GM13977 (cell line): ENCODE data around the gene TIGD1.

ENCODE experiments used
- DNase-seq: peaks from one replicate; pipeline ENCODE4 v3.0.0; 2012; ENCODE audit warnings: low spot score
- in situ Hi-C: fragments of 300-500 bp; cut with MboI; formaldehyde crosslinking; loops from one replicate; pipeline ENCODE4 v1.12.0; 2022; ENCODE audit warnings: low sequenced_read_pairs, low pct_unique_long_range_greater_than_20kb, mixed read lengths, inconsistent platforms; ENCODE audit not compliant: unreplicated experiment
- TF ChIP-seq, protein P1 (sequence below): IDR thresholded peaks from 2 replicates; pipeline ENCODE4 v1.5.1; 2012; ENCODE audit warnings: mild to moderate bottlenecking, control low read depth; ENCODE audit not compliant: insufficient read depth; ENCODE audit errors: extremely low read depth, missing control alignments

The TIGD1 gene

DNA sequence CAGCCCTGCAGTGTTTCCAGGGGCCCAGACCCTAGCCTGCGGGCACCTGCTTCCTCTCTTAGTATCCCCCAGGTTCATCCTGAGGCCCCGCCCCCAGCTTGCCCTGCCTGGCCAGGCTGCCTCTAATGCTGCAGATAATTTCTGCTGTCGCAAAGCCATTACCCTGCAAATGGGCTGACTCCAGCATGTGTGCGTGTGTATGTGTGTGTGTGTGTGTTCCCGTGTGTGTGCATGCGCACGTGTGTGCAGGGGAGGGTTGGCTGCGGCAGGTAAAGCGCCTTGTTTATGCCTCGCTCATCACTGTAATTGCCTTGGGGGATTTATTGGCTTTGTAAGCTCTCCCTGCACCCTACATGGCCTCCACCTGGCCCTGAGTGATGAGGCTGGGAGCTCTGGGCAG lies 37.8 kb downstream of the TIGD1 start:
- in situ Hi-C loops, result no loop called here
- no peak for DNase-seq
- TF ChIP-seq, protein P1, sequence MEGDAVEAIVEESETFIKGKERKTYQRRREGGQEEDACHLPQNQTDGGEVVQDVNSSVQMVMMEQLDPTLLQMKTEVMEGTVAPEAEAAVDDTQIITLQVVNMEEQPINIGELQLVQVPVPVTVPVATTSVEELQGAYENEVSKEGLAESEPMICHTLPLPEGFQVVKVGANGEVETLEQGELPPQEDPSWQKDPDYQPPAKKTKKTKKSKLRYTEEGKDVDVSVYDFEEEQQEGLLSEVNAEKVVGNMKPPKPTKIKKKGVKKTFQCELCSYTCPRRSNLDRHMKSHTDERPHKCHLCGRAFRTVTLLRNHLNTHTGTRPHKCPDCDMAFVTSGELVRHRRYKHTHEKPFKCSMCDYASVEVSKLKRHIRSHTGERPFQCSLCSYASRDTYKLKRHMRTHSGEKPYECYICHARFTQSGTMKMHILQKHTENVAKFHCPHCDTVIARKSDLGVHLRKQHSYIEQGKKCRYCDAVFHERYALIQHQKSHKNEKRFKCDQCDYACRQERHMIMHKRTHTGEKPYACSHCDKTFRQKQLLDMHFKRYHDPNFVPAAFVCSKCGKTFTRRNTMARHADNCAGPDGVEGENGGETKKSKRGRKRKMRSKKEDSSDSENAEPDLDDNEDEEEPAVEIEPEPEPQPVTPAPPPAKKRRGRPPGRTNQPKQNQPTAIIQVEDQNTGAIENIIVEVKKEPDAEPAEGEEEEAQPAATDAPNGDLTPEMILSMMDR, result no peak

DNA sequence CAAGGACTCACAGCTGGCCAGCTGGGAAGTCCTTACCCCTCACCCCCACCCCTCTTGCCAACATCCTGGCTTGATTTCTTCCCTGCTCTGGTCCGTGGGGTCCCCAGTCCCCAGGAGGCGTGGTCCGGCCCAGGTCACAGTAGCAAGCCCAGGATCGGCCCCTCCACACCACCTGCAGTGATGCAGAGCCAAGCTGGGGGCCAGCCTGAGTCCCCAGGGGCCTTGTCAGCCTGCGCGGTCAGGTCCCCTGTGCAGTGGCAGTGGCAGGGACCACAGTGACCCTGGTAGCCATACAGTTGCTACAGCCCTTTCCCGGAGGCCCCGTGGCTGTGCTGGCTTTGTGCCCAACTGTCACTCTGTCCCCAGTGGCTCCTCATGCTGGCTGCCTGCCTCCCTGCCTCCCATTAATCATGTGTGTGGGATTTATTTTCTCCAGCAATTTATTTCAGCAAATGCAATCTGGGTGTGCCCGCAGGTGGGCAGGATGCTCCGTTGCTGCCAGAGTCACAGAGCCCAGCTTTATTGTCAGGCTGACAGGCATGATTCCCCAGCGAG lies 38.9 kb downstream of the TIGD1 start:
- in situ Hi-C loops, result no loop called here
- TF ChIP-seq, protein P1, result no peak
- no peak for DNase-seq

DNA sequence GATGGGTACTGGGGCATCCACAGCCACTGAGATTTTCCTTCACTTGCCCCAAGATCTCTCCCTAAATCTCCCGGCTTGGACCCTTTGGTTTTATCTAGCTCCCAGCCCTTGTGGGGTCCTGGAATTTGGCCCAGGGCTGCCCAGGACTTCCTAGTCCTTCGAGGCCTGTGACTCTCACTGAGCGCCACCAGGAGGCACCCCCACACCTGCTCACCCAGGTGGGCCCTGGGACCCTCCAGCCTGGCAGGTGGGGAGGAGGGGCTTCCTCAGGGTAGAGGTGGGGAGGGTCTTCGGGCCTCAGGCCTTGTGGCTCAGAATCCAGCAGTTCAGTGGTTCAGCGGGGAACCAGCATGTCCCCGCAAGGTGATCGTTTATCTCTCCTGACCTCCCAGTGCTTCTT lies 42.1 kb downstream of the TIGD1 start:
- TF ChIP-seq, protein P1, result no peak
- in situ Hi-C loops, result no loop called here
- no peak for DNase-seq

DNA sequence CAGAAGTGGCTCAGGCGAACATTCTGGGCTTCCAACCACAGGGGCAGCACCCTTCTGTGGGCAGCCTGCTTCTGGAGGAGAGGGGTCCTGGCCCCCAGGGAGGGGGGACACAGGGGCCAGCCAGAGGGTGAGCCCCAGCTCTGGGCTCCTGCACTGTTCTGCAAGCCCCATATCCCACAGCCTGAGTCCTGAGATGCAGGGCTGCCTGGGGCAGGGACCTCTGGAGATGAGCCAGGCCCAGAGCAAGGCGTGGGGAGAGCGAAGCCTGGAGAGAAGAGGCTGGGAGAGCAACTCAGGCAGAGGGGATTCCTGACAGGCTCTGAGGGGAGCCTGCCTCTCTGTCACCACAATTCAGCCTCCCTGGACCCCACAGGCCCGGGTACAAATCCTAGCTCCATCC lies 43.6 kb downstream of the TIGD1 start:
- no peak for DNase-seq
- in situ Hi-C loops, result no loop called here
- TF ChIP-seq, protein P1, result no peak

DNA sequence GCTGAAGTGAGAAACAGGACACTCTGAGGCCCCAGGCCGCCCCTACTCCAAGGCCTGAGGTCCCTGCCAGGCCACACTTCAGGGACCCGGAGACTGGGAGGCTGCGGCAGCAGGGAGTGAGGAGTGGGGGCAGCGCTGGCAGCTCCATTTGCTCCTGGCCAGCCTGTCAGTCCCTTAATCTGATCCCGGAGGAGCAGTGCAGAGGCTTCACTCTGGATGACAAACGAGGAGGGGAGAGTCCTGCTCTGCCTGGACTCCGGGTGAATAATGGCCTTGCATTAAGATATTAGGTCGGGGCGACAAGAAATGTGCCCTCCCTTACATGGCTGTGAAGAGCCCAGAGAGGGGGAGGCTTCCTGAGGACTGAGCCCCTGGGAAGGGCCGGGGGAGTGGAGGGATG lies 44.5 kb downstream of the TIGD1 start:
- no peak for DNase-seq
- TF ChIP-seq, protein P1, result no peak
- in situ Hi-C loops, result no loop called here

DNA sequence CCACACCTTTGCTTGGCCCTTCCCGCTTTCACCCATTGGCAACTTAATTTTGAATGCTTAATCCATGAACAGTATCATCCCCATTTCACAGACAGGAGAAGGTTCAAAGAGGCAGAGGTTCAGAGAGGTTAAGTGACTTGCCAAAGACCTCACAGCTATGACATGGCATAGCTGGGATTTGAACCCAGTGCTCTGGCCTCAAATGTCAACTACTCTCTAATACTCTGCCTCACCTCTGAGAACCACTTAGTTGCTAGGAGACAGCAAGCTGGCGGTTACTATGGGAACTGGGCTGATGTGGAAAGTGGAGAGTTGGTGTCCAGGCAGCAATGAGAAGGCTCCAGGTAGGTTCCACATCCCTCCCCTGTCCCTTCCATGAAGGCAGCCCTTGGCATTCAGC lies 45.9 kb downstream of the TIGD1 start:
- no peak for DNase-seq
- in situ Hi-C loops, result no loop called here
- TF ChIP-seq, protein P1, result no peak

DNA sequence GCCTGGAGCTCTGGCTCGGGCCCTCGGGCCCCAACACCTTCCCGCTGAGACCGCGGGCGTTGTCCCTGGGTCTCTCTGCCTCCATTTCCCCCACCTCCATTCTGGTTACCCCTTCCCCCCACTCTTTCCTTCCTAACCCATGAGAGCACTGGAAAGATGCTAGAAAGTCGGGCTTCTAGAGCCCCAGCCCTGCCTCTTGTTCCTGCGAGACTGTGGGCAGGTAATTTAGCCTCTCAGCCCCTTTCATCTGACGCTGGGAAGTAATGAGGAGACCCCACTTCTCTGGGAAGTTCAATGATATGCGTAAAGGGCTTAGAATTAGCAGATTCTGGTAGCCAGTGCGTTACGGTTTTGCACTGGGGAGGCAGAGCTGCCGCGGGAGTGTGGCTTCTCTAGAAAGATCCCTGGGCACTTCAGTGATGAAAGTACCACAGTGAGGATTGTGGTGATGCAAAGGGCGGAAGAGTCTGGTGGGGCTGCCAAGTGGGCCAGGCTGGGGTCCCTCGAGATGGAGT lies 46.5 kb downstream of the TIGD1 start:
- in situ Hi-C loops, result no loop called here
- DNase-seq, result no peak
- TF ChIP-seq, protein P1, result no peak
